Stimulated activated CD8-positive, alpha-beta memory T cell treated with anti-CD3 and anti-CD28 coated beads, Interleukin-7, amount 100 ng/mL, for 1 hour (primary cell): ENCODE results near the gene P2RX6.

Source experiments
- DNase-seq, 2 donors: peaks; one replicate each; pipeline ENCODE4 v3.0.0-alpha.2; 2020; ENCODE audit warnings: low read depth in 2 of 2

Gene P2RX6

GRCh38 chr22:21075516-21076138 is 60.7 kb downstream of the P2RX6 start:
- no peak for DNase-seq

GRCh38 chr22:21076912-21077625 is 62.1 kb downstream of the P2RX6 start:
- no peak for DNase-seq
